AG08396 (cell line): ENCODE data around the gene AFF1.
A peak's percentile ranks its signal among the peaks of the same experiment; 100 is the strongest.

ENCODE experiments used
- DNase-seq: peaks from one replicate; pipeline ENCODE4 v3.0.0; 2012; ENCODE audit warnings: low spot score, mixed read lengths

The AFF1 gene

DNA sequence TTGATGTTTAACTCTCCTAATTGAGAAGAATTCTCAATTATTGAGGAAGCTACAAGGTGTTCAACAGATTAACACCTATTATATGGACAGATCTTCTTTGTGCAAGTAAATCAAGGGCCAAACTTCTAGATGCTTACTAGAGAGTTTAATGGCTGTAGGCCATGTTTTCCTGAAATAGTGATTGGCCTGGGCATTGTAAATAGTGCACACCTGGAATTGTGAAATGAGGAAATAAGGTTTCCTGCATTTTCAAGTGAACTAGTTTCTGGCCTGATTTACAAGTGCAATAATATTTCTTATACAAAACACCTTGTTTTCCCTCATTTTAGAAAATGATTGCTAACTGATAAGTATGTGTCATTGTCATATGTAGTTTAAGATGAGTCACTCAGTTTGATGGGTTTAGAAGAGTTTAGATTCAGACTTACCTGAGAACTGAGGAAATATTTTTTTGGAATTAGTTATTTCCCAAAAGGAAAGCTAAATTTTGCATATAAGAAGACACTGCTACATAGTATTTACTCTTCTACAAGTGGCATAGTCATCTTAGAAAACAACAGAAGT is 21.2 kb downstream of the AFF1 start:
- DNase-seq, result no peak

DNA sequence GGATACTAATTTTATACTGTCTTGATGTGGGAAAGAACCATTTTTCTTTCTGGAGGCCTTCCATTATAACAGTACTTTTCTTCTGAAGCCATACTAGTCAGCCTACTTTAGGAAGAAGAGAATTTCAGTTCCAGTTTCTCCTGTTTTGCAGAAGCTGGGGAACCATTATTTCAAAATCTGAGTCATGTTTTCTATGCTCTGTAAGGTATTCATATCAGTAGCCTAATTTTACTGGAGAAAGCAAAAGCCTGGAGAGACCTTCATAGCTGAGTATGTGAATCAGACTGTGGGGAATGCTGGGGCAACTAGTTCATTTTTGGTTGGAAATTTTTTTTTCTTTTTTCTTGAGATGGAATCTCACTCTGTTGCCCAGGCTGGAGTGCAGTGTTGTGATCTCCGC is 22.4 kb downstream of the AFF1 start:
- DNase-seq, result peak; percentile 50

- no peak for DNase-seq
Observed at GRCh38 chr4:86959588-86960500, 25.0 kb downstream of the AFF1 start.

DNA sequence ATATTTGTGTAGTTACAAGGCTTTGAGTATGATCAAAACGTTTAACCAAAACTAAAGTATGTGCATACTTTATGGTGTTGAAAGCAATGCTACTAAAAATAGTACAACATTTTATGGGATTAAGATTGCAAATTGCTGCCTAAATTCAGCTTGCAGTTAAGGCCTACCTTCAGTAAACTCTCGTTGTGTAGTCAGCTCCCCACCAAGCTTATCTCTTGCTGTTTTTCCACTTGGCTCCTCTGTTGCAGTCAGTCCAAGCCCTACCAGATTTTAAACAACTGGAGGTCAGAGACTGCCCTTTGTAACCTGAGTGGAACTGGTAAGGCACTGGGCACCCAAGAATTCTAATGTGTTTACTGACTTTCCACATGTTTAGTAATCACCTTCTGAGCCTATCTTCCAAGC is 25.7 kb downstream of the AFF1 start:
- DNase-seq, result no peak

DNA sequence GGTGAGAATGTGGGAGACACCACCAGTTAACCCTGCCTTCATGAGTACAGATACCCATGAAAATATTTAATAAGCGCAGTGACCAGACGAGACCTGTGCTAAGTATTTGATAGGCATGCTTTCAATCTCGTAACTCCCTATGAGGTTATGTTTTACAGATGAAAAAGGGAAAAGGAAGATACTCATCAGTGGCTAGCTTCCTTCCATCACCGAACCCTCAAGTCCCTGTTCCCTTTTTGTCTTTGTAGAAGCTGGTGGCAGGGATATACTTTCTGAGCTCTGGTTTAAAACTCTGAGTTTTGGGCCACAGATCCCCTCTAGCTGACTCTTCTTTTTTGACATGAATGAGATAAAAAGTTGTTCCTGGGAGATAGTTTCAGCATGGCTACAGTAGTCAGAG is 26.3 kb downstream of the AFF1 start:
- DNase-seq, result no peak

GRCh38 chr4:86961605-86962295 is 26.9 kb downstream of the AFF1 start:
- DNase-seq, result no peak

DNA sequence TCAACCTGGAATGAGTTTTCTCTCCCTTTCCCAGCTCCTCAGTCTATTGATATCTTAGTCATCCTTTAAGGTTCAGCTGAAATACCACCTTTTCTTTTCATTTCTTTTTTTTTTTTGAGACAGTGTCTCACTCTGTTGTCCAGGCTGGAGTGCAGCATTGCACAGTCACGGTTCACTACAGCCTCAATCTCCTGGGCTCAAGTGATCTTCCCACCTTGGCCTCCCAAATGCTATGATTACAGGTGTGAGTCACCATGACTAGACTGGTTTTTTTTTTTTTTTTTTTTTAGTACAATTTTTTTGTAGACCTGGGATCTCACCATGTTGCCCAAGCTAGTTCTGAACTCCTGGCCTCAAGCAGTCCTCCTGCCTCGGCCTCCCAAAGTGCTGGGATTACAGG is 28.9 kb downstream of the AFF1 start:
- DNase-seq, result no peak

- DNase-seq, result no peak
Observed at GRCh38 chr4:86965019-86965976, 30.5 kb downstream of the AFF1 start.

DNA sequence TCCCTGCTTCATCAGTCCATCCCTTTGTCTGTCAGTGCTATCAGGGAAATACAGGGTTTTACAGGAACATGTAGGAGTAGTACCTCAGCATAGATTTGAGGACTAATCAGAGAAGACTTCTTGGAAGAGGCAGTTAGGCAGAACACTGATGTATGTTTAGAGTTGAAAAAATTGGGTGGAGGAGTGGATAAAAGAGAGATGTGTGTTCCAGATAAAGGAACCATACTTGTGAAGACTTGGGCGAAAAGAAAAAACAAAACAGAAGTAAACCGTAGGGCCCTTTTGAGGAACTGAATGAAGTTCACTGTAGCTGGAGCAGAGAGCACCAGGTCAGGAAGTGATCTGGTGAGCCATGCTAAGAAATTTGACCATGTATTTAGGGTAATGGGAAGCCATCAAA is 32.3 kb downstream of the AFF1 start:
- no peak for DNase-seq

DNA sequence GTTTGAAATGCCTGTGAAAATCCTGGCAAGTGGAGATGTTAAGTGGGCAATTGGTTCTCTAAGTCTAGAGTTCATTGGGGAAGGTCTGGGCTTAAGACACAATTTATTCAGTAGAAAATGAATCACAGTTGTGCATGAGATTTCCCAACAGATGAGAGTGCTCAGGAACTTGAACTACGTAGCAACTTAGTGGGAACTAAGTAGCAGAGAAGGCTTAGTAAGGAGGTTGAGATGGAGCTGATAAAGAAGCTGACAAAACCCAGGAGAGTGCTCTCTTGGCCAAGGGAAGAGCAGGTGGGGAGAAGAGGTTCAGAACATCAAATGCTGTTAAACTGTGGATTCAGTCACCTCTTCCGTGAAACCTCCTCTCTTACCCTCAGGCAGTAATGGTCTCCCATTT is 33.0 kb downstream of the AFF1 start:
- no peak for DNase-seq

DNA sequence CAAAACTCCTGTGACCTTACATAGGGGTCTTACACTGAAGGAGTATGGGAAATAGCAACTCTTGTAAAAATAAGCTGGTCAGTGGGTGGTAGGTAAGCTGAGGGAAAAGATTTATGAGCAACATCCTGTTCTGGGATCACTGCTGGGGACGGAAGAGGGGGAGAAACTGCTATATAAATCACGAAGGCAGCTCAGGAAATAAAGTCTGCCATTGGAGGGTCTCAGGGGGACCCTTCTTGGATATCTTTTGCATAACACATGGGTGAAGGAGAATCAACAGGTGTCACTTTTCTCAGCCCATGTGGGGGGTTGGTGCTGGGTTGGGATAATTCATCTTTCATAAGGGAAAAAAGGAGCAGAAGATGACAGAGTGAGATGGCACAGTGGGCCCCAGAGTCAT is 33.7 kb downstream of the AFF1 start:
- no peak for DNase-seq

DNA sequence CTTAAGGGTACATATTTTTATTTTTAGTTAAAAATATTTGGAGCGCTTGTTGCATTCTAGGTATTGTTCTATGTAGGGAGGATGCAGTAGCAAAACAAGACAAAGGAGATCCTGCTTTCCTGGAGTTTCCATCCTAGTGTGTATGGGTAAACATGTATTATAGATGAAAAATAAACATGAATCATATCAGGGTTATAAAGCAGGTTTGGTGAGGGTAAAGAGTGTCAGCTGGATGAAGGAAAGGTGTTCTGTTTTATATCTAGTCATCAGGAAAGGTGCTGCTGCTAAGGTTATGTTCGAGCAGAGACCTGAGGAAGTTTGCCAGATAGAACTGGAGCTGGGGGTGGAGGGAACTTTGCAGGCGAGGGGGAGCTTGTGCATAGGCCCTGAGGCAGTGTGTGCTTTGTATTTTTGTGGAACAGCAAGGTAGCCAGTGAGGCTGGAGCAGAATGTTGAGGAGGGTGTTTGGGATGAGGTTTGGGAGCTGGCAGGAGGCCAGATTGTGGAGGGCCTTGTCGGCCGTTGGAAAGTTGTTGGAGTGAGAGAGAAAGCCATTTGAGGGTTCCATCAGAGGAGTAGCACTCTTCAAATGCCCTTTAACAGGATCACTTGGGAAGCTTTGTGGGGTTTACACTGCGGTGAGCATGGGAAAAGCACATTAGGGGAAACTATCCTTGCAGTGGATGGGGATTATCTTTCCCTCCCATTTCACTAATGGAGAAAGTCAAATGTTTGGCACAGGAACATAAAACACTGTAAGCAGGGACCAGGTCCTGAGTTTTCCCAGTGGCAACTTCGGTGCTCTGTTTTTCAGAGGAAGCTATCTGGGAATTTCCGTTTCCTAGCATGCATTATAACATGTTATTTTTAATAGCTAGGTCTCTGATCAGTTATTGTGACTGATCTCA is 35.9 kb downstream of the AFF1 start:
- DNase-seq, result no peak

- DNase-seq, result no peak
Observed at GRCh38 chr4:86971355-86971683, 36.5 kb downstream of the AFF1 start.

- no peak for DNase-seq
Observed at GRCh38 chr4:86972997-86973396, 38.2 kb downstream of the AFF1 start.

GRCh38 chr4:86973668-86974067 is 38.9 kb downstream of the AFF1 start:
- DNase-seq, result no peak

DNA sequence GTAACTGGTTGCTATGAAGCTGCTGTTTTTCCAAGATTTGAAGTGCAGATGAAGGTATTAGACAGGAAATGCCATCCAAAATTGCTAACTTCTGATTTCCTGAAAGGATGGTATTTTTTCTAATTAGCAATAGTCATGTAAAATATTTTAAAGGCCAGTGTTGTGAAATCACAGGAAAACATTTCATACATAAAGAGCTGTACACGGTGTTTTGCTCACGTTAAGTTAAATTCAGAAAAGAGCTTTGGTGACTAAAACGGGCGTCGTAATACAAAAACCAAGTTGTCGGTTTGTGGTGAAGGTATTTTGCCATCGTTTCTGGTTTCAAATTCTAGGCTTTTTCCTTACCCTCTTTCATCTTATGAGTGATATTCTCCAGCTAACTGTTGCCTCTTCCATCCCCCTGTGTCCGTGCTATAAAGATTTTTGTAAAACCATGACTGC is 39.8 kb downstream of the AFF1 start:
- DNase-seq, result no peak

GRCh38 chr4:86975927-86976326 is 41.1 kb downstream of the AFF1 start:
- DNase-seq, result no peak

DNA sequence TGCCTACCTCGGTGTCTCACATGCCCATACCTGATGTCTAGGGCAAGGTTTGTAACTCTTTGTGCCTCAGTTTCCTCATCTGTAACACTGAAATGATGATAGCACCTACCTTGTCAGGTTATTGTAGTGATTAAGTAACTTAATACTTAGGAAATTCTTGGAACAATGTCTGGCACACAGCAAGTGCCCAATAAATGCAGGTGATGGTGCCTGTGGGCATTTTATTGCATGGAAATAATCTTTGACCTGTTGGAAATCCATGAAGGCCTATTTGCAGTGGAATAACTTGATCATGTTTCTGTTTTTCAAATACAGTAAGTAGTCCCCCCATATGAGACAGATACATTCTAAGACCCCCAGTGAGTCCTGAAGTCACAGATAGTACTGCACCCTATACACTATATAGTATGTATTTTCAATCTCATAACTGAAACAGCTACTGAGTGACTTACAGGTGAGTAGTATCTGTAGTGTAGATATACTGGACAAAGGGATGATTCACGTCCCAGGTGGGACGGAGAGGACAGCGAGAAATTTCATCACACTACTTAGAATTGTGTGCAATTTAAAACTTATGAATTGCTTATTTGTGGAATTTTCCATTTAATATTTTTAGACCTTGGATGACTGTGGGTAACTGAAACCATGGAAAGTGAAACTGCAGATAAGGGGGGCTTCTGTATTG is 42.1 kb downstream of the AFF1 start:
- no peak for DNase-seq

GRCh38 chr4:86977621-86978184 is 42.9 kb downstream of the AFF1 start:
- DNase-seq, result peak; percentile 34

GRCh38 chr4:86978709-86979108 is 43.9 kb downstream of the AFF1 start:
- DNase-seq, result no peak
